GM12891 (cell line): ENCODE results near the gene GPC3.

Experiments used
- PAX5 ChIP-seq: IDR thresholded peaks from 2 replicates; pipeline ENCODE4 v1.6.1; 2011; ENCODE audit warnings: low read length, moderate library complexity, mild to moderate bottlenecking; ENCODE audit not compliant: insufficient read depth, severe bottlenecking
- POLR2A ChIP-seq: IDR thresholded peaks from 2 replicates; pipeline ENCODE4 v1.6.1; 2011; ENCODE audit warnings: low read depth, low read length, control low read depth
- POLR2AphosphoS5 ChIP-seq: IDR thresholded peaks from 2 replicates; pipeline ENCODE4 v1.6.1; 2011; ENCODE audit warnings: low read depth, low read length, control low read depth
- POU2F2 ChIP-seq: IDR thresholded peaks from 2 replicates; pipeline ENCODE4 v1.6.1; 2011; ENCODE audit warnings: low read depth, mild to moderate bottlenecking, control low read depth, low read length, moderate library complexity
- SPI1 ChIP-seq: IDR thresholded peaks from 2 replicates; pipeline ENCODE4 v1.6.1; 2011; ENCODE audit warnings: low read depth, low read length, control low read depth
- TAF1 ChIP-seq: IDR thresholded peaks from 2 replicates; pipeline ENCODE4 v1.6.1; 2011; ENCODE audit warnings: low read depth, low read length, control low read depth

DNA sequence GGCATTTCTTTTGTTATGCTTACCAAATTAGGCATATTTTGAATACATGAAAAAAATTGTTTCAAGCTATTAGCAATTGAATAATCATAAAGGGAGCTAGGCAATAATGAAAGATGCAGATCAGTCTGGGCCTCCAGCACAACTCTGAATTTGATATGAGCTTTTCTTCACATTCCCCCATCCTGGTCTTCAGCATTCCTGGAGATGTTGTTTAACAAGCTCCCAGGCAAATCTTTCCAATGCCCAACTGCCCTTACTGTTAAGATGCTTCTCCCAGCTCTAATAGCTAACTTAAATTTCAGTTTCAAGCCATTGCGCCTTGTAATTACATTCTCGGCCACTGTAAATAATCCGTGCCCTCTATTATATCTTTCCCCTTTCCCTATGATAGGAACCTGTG is 19.2 kb downstream of the GPC3 start:
- TF ChIP-seq TAF1 (no peak), POLR2AphosphoS5 (no peak), POLR2A (no peak), PAX5 (no peak), SPI1 (no peak), POU2F2 (no peak)
